Prostate gland (tissue), 2 donors: ENCODE results near the gene SGCA.

Source experiments
- CTCF ChIP-seq, 4 experiments: fragments of 200-600 bp in 2 of 4; fragments of 450-650 bp in 2 of 4; sonication (generic) in 2 of 4; IDR thresholded peaks; 1 replicate in 3 of 4; 2 replicates in 1 of 4; pipeline ENCODE4 v1.5.1; 2016 to 2019; ENCODE audit warnings: antibody characterized with exemption in 4 of 4, mild to moderate bottlenecking in 2 of 4, moderate library complexity in 2 of 4
- POLR2A ChIP-seq: fragments of 450-650 bp; IDR thresholded peaks from one replicate; pipeline ENCODE4 v1.6.1; 2016; ENCODE audit warnings: antibody characterized with exemption, mild to moderate bottlenecking
- POLR2AphosphoS5 ChIP-seq: sonication (generic); formaldehyde crosslinking; IDR thresholded peaks from one replicate; pipeline ENCODE4 v1.6.1; 2017; ENCODE audit warnings: antibody characterized with exemption

GRCh38 chr17:50135316-50136095, 30.3 kb upstream of the SGCA start:
- TF ChIP-seq CTCF (IDR thresholded peaks at IDR 0.05) (no peak), POLR2A (no peak), POLR2AphosphoS5 (no peak)
